AG04450 (cell line): ENCODE measurements around the gene UNG. TPM values are rescaled to one million over a fixed set of nuclear protein-coding genes. Genes with fewer than 3 reads are reported as not detected.
A peak's percentile ranks its signal among the peaks of the same experiment; 100 is the strongest.
"Not testable (repeated sequence)": the region's sequence is repeated elsewhere in the genome, so short reads cannot be mapped to it uniquely, and the experiment has no call there.

Source experiments
- CTCF ChIA-PET: fragments of 300-600, 350-600 bp; formaldehyde crosslinking; extraction: SDS; loops from one replicate; lab custom pipeline; 2022; ENCODE audit warnings: antibody characterized with exemption, inconsistent platforms; lab: Charles Lee
- POLR2A ChIA-PET: fragments of 350-600 bp; formaldehyde crosslinking; extraction: SDS; loops from one replicate; lab custom pipeline; 2021; ENCODE audit warnings: antibody characterized with exemption, inconsistent platforms; lab: Yijun Ruan, JAX
- DNase-seq: peaks from one replicate; pipeline ENCODE4 v3.0.0-alpha.2; 2011; ENCODE audit warnings: low read depth, low spot score
- H3K27ac ChIP-seq: one replicate; pipeline ENCODE4 v1.5.1; 2012; ENCODE audit warnings: low read depth, low read length, control low read depth
- H3K27me3 ChIP-seq: one replicate; pipeline ENCODE4 v1.6.0; 2012; ENCODE audit warnings: low read length; ENCODE audit not compliant: control insufficient read depth, insufficient read depth
- H3K4me3 ChIP-seq: 2 replicates; pipeline ENCODE4 v1.5.1; 2011; ENCODE audit warnings: mild to moderate bottlenecking, low read depth, low read length, control low read depth
- H3K9me3 ChIP-seq: 2 replicates; pipeline ENCODE4 v1.5.1; 2012; ENCODE audit warnings: low read length; ENCODE audit not compliant: control insufficient read depth, insufficient read depth
- CTCF ChIP-seq: IDR thresholded peaks from 2 replicates; pipeline ENCODE4 v1.5.1; 2011; ENCODE audit warnings: low read depth, low read length, control low read depth, inconsistent platforms
- polyA minus RNA-seq: library from RNA; depleted of rRNA, polyadenylated mRNA; stranded (reverse); fragments of >200 nt; gene quantifications from 2 replicates; pipeline ENCODE4 v1.2.3, GENCODE V29; 2011; rRNA and poly(A)+ RNA removed
- polyA plus RNA-seq: library from polyadenylated mRNA; depleted of rRNA; stranded (reverse); fragments of >200 nt; gene quantifications from 2 replicates; pipeline ENCODE4 v1.2.3, GENCODE V29; 2011; rRNA removed

The UNG gene
- polyA plus RNA-seq: 13.4 and 14.7 TPM in 2 replicates
- polyA minus RNA-seq: 4.0 and 5.3 TPM in 2 replicates

GRCh38 chr12:109097435-109098182, at the start of gene UNG:
Gene UNG (plus strand): TSS chr12:109097597. CDS start chr12:109097680, 83 bp downstream.
- ChIA-PET POLR2A (interaction anchor here (0.7 to 1.0 kb wide), 2 partner anchors 292 to 535 kb away, joined by 3 read pairs; partner anchors contain the start of gene ISCU), CTCF (interaction anchor here (0.5 to 3.9 kb wide), 7 partner anchors 15 to 945 kb away, joined by 3 to 57 read pairs (median 5); no protein-coding TSS in a partner anchor)
- Histone ChIP-seq H3K27ac (peak within 1 kb of the TSS; percentile 68), H3K27me3 (no peaks in the 10 kb centered on the region), H3K9me3 (no peaks in the 10 kb centered on the region), H3K4me3 (peak within 1 kb of the TSS; percentile 78)
- TF ChIP-seq CTCF: no peak
- peak; percentile 84 for DNase-seq

- H3K27me3 ChIP-seq, POLR2A ChIA-PET, CTCF ChIA-PET, H3K27ac ChIP-seq, DNase-seq, H3K9me3 ChIP-seq, H3K4me3 ChIP-seq: not testable (repeated sequence)
Observed at GRCh38 chr12:109048706-109049105, 48.7 kb upstream of the UNG start.

GRCh38 chr12:109049794-109050193, 47.6 kb upstream of the UNG start:
- CTCF ChIA-PET, POLR2A ChIA-PET, H3K27me3 ChIP-seq, H3K27ac ChIP-seq, H3K9me3 ChIP-seq, DNase-seq, H3K4me3 ChIP-seq: not testable (repeated sequence)

- ChIA-PET CTCF (no interaction called here), POLR2A (no interaction called here)
- DNase-seq: no peak
- Histone ChIP-seq H3K27me3 (no peaks in the 10 kb centered on the region), H3K27ac (no peak overlapping the region), H3K9me3 (no peaks in the 10 kb centered on the region), H3K4me3 (peak overlapping the region; percentile 93)
- TF ChIP-seq CTCF: no peak
Observed at GRCh38 chr12:109052097-109052413, 45.3 kb upstream of the UNG start.

GRCh38 chr12:109052414-109053323, 44.7 kb upstream of the UNG start, which contains the start of gene USP30:
Gene USP30 (plus strand): TSS chr12:109052576. CDS start chr12:109052679, 103 bp downstream.
- no peak for TF ChIP-seq CTCF
- H3K27me3 ChIP-seq: no peaks in the 10 kb centered on the region
- peak within 1 kb of the TSS; percentile 93 for H3K4me3 ChIP-seq
- ChIA-PET POLR2A (no interaction called here), CTCF (no interaction called here)
- peak within 1 kb of the TSS; percentile 21 for H3K27ac ChIP-seq
- DNase-seq: peak; percentile 72
- no peaks in the 10 kb centered on the region for H3K9me3 ChIP-seq
